HG02852 (cell line): ENCODE results near the gene PIH1D1.
"Not testable (repeated sequence)": the region's sequence is repeated elsewhere in the genome, so short reads cannot be mapped to it uniquely, and the experiment has no call there.

ENCODE experiments used
- ATAC-seq: cut with Tn5 transposase; IDR thresholded peaks from one replicate; pipeline ENCODE4 v1.9.1; 2021; ENCODE audit warnings: mild to moderate bottlenecking, moderate library complexity; ENCODE audit not compliant: unreplicated experiment

PIH1D1 gene

DNA sequence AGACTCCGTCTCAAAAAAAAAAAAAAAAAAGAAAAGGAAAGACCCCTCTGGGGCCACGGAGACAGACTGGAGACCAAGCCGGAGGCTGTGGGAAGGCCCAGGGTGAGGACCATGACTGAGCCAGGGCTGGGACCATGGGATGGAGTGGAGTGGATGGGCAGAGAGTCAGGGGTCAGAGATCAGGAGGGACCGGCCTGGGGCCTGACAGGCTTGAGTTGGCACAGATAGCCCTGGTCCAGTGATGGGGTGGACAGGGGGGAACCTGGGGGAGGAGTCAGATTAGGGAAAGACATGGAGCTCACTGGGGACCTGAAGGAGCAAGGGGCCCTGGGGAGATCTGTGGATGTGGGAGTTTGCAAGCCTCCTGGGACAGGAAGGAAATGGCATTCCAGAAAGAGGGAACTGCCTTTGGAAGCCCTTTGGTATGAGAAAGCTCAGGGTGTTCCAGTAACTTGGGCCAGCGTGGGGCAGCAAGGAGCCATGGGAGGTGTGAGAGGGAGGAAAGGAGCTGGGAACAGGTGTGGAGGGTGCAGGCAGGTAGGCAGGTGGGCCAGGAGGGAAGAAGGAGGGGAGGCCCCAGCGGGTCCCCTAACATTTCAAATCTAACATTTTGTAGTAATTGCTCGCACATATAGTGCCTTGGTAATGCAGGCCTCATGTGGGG, 29.5 kb upstream of the PIH1D1 start:
- ATAC-seq: no peak

DNA sequence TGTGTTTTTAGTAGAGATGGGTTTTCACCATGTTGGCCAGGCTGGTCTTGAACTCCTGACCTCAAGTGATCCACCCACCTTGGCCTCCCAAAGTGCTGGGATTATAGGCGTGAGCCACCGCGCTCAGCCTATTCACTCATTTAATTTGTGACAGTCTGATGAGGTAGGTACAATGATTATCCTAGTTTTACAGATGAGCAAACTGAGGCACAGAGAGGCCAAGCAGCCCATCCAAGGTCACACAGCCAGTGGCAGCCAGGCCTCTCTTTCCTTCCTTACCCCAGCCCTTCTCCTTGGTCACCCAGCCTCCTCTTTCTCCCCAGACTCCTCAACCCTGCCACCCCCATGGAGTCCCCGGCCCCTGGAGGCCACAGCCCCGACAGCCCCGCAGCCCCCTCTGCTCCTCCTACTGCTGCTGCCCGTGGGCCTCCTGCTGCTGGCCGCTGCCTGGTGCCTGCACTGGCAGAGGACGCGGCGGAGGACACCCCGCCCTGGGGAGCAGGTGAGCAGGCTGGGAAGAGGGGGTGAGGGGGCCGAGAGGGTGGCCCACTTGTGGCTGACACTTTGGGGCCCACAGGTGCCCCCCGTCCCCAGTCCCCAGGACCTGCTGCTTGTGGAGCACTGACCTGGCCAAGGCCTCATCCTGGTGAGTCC, 28.5 kb upstream of the PIH1D1 start:
- ATAC-seq: no peak

- no peak for ATAC-seq
Observed at GRCh38 chr19:49475995-49476880, 24.6 kb upstream of the PIH1D1 start.

GRCh38 chr19:49475191-49475917, 23.7 kb upstream of the PIH1D1 start:
- ATAC-seq: no peak

- no peak for ATAC-seq
Observed at GRCh38 chr19:49474542-49474924, 22.9 kb upstream of the PIH1D1 start.

GRCh38 chr19:49473868-49474541, 22.4 kb upstream of the PIH1D1 start, which contains the start of gene FLT3LG:
TSS of gene FLT3LG (plus strand) at chr19:49474215. CDS start at chr19:49474640, 425 bp downstream.
- peak; percentile 42 for ATAC-seq

GRCh38 chr19:49473501-49473867, 21.9 kb upstream of the PIH1D1 start:
- not testable (repeated sequence) for ATAC-seq

DNA sequence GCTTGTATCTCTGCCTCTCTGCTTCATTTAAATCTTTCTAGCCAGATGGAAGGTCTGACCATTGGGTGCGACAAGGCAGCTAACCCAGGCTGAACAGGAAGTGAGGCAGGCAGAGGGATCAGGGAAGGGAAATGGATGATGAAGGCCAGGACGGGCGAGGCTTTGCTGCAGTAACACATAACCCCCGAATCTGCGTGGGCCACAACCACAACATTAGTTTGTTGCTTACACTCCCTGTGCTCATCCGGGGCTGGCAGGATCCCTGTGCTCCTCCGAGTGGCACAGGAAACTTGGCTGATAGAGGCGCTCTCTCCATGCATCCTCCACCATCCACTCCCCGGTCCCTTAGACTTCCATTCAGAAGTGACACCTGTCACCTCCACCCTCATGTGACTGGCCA, 21.3 kb upstream of the PIH1D1 start:
- ATAC-seq: no peak

DNA sequence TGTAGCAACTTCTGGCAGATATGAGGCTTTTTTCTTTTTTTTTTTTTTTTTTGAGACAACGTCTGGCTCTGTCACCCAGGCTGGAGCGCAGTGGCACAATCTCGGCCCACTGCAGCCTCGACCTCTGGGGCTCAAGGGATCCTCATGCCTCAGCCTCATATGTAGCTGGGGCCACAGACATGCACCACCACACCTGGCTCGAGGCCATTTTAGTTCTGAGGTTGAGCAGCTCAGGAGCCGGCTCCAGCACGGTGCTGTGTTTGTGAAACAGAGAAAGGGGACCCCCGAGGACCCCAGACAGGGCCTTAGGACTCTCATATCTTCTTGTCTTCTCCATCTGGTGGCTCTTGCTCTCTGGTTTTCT, 19.0 kb upstream of the PIH1D1 start:
- ATAC-seq: no peak

- ATAC-seq: peak; percentile 63
Observed at GRCh38 chr19:49469828-49470614, 18.4 kb upstream of the PIH1D1 start.

- ATAC-seq: peak; percentile 51
Observed at GRCh38 chr19:49468746-49469447, 17.3 kb upstream of the PIH1D1 start.

DNA sequence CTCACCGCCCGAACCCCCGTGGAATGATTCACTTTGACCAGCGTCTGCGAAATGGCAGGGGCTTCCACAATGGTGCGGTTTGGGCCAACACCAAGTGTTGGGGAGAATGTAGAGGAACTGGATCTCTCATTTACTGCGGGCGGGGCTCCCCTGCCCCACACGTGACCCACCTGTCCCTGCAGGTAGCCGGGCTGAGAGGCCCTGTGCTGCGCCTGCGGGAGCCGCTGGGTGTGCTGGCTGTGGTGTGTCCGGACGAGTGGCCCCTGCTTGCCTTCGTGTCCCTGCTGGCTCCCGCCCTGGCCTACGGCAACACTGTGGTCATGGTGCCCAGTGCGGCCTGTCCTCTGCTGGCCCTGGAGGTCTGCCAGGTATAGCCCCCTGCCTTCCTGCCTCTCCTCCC, 16.6 kb upstream of the PIH1D1 start:
- ATAC-seq: no peak

DNA sequence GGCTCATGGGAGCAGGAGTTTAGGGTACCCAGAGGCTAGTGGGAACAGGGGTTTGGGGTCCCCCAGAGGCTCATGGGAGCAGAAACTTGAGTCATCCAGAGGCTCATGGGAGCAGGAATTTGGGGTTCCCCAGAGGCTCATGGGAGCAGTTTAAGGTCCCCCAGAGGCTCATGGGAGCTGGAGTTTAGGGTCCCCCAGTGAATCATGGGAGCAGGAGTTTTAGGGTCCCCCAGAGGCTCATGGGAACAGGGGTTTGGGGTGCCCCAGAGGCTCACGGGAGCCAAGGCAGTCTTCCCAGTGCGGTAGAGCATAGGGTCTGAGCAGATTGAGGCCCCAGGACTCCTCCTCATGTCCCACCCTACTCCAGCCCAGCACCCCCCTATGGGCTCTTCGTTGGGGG, 13.8 kb upstream of the PIH1D1 start:
- ATAC-seq: no peak

DNA sequence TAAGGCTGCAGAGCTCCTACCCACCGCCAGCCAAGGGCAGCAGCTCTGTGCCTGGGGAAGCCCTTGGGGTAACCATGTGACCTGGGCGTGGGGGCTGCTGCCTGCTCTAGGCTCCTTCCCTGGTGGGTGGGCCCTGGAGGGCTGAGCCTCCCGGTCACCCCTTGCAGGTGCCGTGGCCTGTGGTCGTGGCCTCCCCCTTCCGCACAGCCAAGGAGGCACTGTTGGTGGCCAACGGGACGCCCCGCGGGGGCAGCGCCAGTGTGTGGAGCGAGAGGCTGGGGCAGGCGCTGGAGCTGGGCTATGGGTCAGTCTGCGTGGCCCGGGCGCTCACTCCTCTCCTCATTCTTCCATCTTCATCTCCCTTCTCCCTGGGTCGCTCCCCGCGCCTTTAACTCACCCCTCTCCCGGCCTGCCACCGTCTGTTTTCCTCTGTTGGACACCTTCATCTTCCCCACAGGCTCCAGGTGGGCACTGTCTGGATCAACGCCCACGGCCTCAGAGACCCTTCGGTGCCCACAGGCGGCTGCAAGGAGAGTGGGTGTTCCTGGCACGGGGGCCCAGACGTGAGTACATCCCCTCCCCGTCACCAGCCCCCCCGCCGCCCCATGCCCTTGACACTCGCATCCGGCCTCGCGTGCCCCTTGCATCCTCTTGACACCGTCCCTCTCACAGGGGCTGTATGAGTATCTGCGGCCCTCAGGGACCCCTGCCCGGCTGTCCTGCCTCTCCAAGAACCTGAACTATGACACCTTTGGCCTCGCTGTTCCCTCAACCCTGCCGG, 12.5 kb upstream of the PIH1D1 start:
- no peak for ATAC-seq

DNA sequence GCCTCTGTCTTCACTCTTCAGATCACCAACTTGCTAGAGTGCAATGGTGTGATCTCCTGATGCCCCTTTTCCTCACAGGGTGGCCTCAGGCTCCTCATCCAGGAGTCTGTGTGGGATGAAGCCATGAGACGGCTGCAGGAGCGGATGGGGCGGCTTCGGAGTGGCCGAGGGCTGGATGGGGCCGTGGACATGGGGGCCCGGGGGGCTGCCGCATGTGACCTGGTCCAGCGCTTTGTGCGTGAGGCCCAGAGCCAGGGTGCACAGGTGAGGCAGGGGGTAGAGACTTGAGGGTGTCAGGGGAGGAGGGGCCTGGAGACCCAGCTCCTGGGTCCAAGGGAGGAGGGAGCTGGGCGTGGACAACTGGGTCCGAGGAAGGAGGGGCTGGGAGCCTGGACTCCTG, 10.9 kb upstream of the PIH1D1 start:
- no peak for ATAC-seq

- ATAC-seq: no peak
Observed at GRCh38 chr19:49461656-49462055, 10.0 kb upstream of the PIH1D1 start.

GRCh38 chr19:49461130-49461529, 9.5 kb upstream of the PIH1D1 start:
- not testable (repeated sequence) for ATAC-seq

- no peak for ATAC-seq
Observed at GRCh38 chr19:49459388-49459787, 7.8 kb upstream of the PIH1D1 start.

- ATAC-seq: no peak
Observed at GRCh38 chr19:49458567-49458903, 6.9 kb upstream of the PIH1D1 start.
